ENCODE results near the gene TRPM3.
"Not testable (repeated sequence)": the region's sequence is repeated elsewhere in the genome, so short reads cannot be mapped to it uniquely, and the experiment has no call there.

The TRPM3 gene

GRCh38 chr9:70656281-70656680 lies 465.1 kb downstream of the TRPM3 start:
- no peak for DNase-seq (ENCODE audit: low spot score)

- no peak for DNase-seq (ENCODE audit: low spot score)
These were observed 467.3 kb downstream of the TRPM3 start for GRCh38 chr9:70654144-70654543.

DNA sequence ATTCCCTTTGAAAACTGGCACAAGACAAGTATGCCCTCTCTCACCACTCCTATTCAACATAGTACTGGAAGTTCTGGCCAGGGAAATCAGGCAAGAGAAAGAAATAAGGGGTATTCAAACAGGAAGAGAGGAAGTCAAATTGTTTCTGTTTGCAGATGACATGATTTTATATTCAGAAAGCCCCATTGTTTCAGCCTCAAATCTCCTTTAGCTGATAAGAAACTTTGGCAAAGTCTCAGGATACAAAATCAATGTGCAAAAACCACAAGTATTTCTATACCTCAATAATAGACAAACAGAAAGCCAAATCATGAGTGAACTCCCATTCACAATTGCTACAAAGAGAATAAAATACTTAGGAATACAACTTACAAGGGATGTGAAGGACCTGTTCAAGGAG lies 476.8 kb downstream of the TRPM3 start:
- DNase-seq (ENCODE audit: low spot score): not testable (repeated sequence)

DNA sequence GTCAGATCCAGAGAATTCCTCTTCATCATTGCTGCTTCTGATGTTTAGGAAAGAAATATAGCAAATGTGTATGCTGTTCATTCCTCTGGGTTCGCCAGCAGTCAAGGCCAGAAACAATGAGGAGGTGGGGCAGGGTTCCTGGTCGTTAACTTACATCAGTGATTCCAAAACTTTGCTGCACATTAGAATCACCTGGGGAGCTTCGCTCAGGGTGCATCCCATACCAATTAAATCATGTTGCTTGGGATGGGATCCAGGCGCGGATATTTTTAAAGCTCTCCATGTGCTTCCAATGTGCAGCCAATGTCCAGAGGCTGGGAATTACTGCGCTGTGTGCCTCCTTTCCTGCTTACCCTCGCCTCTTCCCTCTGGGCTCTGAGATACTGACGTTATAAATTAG lies 479.1 kb downstream of the TRPM3 start:
- no peak for DNase-seq (ENCODE audit: low spot score)

DNA sequence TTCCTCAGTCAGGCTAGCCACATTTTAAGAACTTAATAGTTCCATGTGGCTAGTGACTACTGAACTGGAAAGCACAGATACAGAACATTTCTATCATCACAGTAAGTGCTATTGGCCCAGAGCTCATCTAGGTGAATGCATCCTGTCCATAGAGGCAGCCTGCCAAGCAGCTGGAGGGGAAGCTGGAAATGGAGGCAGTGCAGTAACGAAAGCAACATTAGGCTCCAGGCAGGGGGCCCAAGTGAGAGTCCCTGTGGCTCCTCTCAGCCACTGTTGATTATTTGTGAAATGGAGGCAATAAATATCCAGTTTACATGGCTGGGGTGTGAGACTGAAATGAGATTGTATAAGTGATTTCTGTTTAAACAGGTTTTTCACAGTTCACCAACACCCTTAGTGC lies 479.8 kb downstream of the TRPM3 start:
- no peak for DNase-seq (ENCODE audit: low spot score)

DNA sequence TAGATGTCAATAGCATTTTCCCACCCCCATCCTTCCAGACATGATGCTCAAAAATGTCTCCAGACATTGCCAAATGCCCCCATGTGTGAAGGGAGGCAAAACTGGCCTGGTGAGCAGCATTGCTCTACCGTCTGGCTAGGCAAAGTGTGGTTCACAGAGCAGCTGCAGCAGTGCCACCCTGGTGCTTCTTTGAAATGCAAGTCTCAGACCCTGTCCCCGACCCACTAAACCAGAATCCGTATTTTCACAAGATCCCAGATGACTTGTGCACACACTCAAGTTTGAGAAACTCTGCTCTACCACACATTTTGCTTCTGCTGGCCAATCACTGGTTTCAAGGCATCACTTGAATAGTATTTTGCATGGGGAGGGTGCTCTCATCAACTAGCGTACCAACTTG lies 480.4 kb downstream of the TRPM3 start:
- DNase-seq (ENCODE audit: low spot score): no peak

GRCh38 chr9:70639853-70640814 lies 481.3 kb downstream of the TRPM3 start:
- peak; percentile 62 for DNase-seq (ENCODE audit: low spot score)

DNA sequence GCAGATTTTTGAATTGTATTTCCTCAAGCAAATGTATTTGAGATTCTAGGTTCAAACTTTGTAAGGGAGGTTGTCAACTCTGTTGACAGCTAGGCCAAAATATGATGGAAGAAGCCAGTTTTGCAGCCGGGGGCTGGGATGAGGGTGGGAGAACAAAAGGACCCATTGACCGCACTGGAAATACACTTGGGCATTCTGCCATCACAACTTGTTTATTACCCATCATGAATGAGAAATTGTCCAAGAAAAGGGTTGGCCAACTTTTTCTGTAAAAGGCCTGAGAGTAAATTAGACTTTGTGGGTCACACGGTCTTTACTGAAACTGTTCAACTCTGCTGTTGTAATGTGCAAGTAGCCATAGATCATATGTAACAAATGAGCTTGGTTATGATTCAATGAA lies 485.6 kb downstream of the TRPM3 start:
- no peak for DNase-seq (ENCODE audit: low spot score)

GRCh38 chr9:70634696-70635095 lies 486.7 kb downstream of the TRPM3 start:
- no peak for DNase-seq (ENCODE audit: low spot score)

DNA sequence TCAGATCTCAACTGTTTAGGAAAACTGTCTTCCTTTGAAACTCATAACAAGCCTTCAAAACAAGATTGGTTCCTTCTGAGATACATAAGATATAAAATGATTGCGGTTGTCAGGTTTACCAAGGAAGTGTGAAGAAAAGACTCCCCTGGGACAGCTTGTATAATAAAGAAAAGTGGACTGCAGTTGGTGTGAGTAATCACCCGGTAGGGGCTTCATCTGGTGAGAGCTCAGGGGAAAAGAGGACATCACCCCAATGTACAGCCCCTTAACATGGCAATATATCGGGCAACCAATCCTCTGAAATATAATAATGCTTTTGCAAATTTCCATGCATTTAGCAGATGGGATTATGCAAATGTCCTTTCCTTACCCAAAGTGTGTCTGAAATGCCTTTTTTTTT lies 490.4 kb downstream of the TRPM3 start:
- DNase-seq (ENCODE audit: low spot score): no peak

GRCh38 chr9:70629080-70629685 lies 492.2 kb downstream of the TRPM3 start:
- DNase-seq (ENCODE audit: low spot score): peak; percentile 63

DNA sequence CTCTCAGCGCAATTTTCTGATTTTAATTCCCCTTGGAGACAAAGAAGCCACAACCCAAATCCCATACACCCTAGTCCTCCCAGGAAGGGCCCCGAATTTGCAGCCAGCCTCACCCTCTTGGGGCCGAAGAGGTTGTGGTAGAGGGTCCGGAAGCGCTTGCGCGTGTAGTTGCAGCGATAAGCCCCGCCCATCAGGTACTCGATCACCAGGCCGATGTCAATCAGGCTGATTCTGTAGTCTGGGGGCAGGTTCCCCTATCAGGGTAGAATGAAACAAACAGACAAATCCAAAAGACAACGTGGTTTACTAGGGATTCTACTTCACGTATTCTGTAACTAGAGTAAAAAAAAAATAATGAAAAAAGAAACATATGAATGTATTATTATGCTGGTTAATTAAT lies 496.3 kb downstream of the TRPM3 start:
- DNase-seq (ENCODE audit: low spot score): no peak

- no peak for DNase-seq (ENCODE audit: low spot score)
These were observed 502.6 kb downstream of the TRPM3 start for GRCh38 chr9:70618784-70619183.

DNA sequence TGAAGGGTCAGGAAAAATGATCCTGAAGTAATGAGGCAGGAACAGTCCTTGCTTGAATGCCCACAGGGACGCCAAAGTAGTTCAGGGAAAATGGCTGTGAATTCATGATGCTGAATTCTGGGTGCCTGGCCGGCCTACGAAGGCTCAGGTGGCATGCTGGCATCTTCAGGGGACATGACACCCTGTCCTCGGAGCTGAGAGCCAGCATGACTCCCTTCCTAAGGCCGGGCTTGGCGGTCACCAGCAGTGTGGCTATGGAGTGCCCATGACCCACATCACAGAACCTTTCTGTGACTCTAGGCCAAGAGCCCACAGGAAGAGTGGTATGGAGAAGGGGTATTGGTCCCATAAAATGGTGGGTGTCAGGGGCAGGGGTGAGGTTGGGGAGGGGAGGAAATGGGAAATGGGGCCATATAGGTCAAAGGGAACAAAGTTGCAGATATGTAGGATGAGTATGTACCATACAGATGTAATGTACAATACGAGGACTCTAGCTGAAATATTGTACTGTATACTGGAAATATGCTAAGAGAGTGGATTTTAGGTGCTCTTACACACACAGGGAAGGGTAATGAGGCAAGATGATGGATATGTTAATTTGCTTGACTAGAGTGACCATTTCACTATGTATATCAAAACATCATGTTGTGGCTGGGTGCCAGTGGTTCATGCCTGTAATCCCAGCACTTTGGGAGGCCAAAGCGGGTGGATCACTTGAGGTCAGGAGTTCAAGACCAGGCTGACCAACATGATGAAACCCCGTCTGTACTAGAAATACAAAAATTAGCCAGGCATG lies 504.2 kb downstream of the TRPM3 start:
- DNase-seq (ENCODE audit: low spot score): no peak

DNA sequence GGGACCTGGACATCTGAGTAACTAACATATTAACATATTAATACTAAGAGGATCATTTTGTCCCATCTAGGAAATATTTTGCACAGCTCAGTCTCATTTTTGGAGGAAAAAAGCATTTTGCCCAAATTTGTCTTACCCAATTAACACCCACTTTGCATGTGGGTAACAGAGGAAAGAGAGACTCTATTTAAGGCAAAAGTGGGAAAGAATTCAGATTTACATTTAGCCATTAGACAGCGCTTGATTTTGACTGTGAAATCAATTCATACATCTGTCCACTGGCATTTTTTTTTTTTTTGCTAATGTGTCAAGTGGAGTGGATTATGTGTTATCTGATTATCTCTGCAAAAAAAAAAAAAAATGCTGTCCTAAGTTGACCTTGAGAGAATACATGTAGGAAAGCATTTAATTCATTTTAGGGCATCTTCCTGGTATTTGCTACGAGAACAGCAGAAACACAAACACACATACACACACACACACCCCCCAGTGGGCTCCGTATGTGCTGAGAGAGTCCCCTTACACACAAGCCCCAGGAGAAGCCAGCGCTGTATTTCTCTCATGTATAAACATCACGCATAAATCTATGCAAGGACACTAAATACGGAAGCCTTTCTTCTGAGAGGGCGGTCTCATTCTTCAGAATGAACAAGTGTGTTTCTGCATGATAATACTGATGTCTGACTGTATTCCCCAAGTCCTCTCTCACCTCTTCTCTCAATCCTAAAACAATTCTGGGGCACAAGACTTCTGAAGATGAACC lies 505.0 kb downstream of the TRPM3 start:
- DNase-seq (ENCODE audit: low spot score): no peak

DNA sequence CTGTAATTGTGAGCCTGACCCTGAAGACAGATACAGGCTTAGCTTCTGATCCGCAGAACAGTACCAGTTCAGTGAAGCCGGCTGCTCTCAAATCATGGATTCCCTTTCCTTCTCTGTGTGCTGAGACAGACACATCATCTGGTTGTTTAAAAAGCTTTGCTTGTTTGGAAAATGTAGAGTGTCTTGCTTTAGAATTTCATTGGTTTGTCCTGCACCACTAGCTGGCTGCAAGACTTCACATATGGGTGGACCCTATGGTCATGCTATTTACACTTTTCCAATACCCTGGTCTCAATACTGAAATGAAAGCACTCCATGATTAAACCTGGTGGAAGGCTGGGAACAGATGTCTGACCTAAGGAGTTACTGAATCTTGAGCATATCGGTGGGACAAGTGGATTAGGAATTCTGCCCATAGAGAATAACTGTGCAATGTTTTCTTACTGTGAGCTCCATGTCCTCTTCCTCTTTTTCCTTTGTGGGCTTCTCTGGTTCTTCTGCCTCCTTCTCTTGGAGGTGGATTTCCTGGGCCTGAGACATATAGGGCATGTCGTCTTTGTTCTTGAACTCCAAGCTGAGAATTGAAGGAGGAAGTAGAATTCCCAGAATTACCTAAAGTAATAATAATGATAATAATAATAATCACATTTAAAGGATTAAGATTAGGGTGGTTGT lies 505.8 kb downstream of the TRPM3 start:
- no peak for DNase-seq (ENCODE audit: low spot score)

DNA sequence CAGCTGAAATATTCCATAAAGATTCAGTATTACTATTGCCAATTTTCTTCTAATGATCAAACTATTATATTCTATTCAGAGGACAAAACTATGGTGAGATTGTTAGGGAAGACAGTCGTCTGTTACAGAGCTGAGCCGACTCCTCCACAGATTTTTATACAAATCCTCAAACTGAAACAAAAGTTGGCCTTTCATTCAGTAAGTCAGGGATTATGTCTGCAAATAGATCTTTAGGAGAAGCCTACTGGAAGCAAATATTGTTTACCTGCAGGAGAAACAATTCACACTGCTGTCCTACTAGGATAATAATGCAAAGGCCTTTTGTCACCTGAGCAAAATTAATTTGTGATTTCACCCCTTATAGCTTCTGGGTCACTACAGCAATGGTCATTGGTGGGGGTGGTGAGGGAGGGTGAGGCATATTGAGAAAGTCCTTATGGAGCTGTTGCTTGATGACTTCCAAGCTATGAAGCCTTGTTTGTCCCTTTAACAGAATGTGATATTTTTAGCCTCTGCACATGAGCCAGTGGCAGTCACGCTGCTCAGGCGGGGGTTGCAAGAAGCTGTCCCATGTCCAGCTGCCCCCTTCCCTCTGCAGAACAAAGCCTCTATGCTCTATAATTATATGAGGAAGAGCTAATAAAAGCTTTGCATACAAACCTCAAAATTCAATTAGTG lies 506.5 kb downstream of the TRPM3 start:
- DNase-seq (ENCODE audit: low spot score): no peak

DNA sequence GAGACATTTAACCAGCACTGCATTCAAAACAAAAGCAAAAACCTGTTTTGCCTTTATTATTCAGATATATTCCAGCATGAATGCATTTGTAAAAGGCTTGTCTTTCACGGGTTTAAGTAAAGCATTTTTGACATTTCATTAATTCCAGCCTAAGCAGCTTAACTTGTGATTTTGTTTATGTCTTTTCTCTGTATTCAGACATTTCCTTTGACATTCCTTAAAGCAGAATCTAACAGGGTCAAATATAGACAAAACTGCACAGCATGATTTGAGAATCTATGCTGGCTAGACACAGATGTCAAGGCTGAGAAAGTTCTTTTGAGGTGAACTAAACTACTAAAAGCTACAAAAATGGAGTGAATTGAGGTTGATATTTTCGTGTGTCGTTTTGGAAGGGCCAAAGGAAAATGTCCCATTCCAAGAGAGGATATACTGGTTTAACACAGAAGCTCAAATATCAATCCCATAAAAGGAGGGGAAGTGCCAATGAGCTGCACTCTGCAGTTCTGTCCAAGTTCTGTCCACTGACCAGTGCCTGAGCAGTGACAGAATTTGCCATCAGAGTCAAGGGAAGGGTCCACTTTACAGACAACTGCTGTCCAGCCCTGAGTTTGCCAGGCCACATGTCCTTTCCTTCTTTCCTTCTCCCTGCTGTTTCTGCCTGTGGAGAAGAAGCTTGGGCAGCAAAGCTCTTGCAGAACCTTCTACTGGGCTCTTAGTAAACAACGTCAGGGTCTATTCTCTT lies 508.2 kb downstream of the TRPM3 start:
- no peak for DNase-seq (ENCODE audit: low spot score)

- DNase-seq (ENCODE audit: low spot score): no peak
These were observed 511.2 kb downstream of the TRPM3 start for GRCh38 chr9:70610287-70610644.
